Hematopoietic multipotent progenitor cell treated with erythropoietin and hydrocortisone succinate and interleukin-3 and kit ligand, for 6 days (in vitro differentiated cells): Measurements from ENCODE around the gene WDR91.
"Not testable (repeated sequence)": the region's sequence is repeated elsewhere in the genome, so short reads cannot be mapped to it uniquely, and the experiment has no call there.

Source experiments
- DNase-seq: peaks from one replicate; pipeline ENCODE4 v3.0.0-alpha.2; 2015

WDR91 gene

GRCh38 chr7:135232720-135233119 lies 21.4 kb upstream of the WDR91 start:
- peak; percentile 31 for DNase-seq

- no peak for DNase-seq
Observed at GRCh38 chr7:135232087-135232486, 20.8 kb upstream of the WDR91 start.

- DNase-seq = no peak
Observed at GRCh38 chr7:135231686-135232085, 20.4 kb upstream of the WDR91 start.

- peak; percentile 27 for DNase-seq
Observed at GRCh38 chr7:135224027-135224426, 12.7 kb upstream of the WDR91 start.

GRCh38 chr7:135217645-135218509 lies 6.6 kb upstream of the WDR91 start:
- DNase-seq = no peak

- no peak for DNase-seq
Observed at GRCh38 chr7:135215698-135216097, 4.4 kb upstream of the WDR91 start.

GRCh38 chr7:135215180-135215579 lies 3.9 kb upstream of the WDR91 start:
- no peak for DNase-seq

- DNase-seq = no peak
Observed at GRCh38 chr7:135213831-135214230, 2.5 kb upstream of the WDR91 start.

- not testable (repeated sequence) for DNase-seq
Observed at GRCh38 chr7:135211946-135212685, 790 bp upstream of the WDR91 start.

GRCh38 chr7:135210888-135211178 lies 493 bp downstream of the WDR91 start:
- DNase-seq = no peak

GRCh38 chr7:135209225-135209834 lies 2.0 kb downstream of the WDR91 start:
- no peak for DNase-seq

- DNase-seq = peak; percentile 74
Observed at GRCh38 chr7:135208102-135208793, 3.1 kb downstream of the WDR91 start.

- DNase-seq = no peak
Observed at GRCh38 chr7:135207406-135208101, 3.8 kb downstream of the WDR91 start.

- DNase-seq = peak; percentile 28
Observed at GRCh38 chr7:135206941-135207391, 4.4 kb downstream of the WDR91 start.

GRCh38 chr7:135205850-135206249 lies 5.5 kb downstream of the WDR91 start:
- no peak for DNase-seq

GRCh38 chr7:135204876-135205275 lies 6.5 kb downstream of the WDR91 start:
- no peak for DNase-seq

GRCh38 chr7:135204341-135204749 lies 7.0 kb downstream of the WDR91 start:
- no peak for DNase-seq

GRCh38 chr7:135201350-135201749 lies 10.0 kb downstream of the WDR91 start:
- no peak for DNase-seq

GRCh38 chr7:135200821-135201331 lies 10.4 kb downstream of the WDR91 start:
- no peak for DNase-seq

- no peak for DNase-seq
Observed at GRCh38 chr7:135199439-135199838, 11.9 kb downstream of the WDR91 start.

- DNase-seq = no peak
Observed at GRCh38 chr7:135197906-135198655, 13.2 kb downstream of the WDR91 start.

GRCh38 chr7:135197343-135197742 lies 14.0 kb downstream of the WDR91 start:
- DNase-seq = no peak
